IMR-90 (cell line): ENCODE data around the gene CRYZL1. TPM values are rescaled to one million over a fixed set of nuclear protein-coding genes. Genes with fewer than 3 reads are reported as not detected.
"Not testable (repeated sequence)": the region's sequence is repeated elsewhere in the genome, so short reads cannot be mapped to it uniquely, and the experiment has no call there.

Source experiments
- ATAC-seq: fragments of 200-7000 bp; cut with Tn5 transposase; 2 replicates; pipeline ENCODE4 v1.9.1; 2020; ENCODE audit warnings: low read depth, mild to moderate bottlenecking, moderate library complexity
- BruUV-seq: library from RNA; stranded (reverse); fragments of 400-500 nt; replicated peaks from 2 replicates; lab custom pipeline; 2021; lab: Mats Ljungman, UMichigan
- CTCF ChIA-PET: fragments of 300-600 bp; formaldehyde crosslinking; extraction: SDS; loops from one replicate; lab custom pipeline; 2021; ENCODE audit warnings: antibody characterized with exemption; lab: Yijun Ruan, JAX
- POLR2A ChIA-PET: fragments of 300-600 bp; sonication (Branson Sonifier 250); formaldehyde crosslinking; loops from one replicate; lab custom pipeline; 2022; ENCODE audit warnings: antibody characterized with exemption; ENCODE audit not compliant: unreplicated experiment; lab: Charles Lee
- DNase-seq: peaks from one replicate; pipeline ENCODE4 v3.0.0; 2013
- H2AFZ ChIP-seq: replicated peaks from 2 replicates; pipeline ENCODE3; 2013; ENCODE audit warnings: low read length, mild to moderate bottlenecking; ENCODE audit not compliant: poor library complexity
- H2AK5ac ChIP-seq: 2 replicates; pipeline ENCODE4 v1.6.1; 2013; ENCODE audit warnings: low read depth, low read length, inconsistent platforms
- H2AK9ac ChIP-seq: replicated peaks from 2 replicates; pipeline ENCODE3; 2013; ENCODE audit warnings: mild to moderate bottlenecking, low read depth, low read length, moderate library complexity; ENCODE audit not compliant: poor library complexity
- H2BK120ac ChIP-seq: 2 replicates; pipeline ENCODE4 v1.6.1; 2013; ENCODE audit warnings: low read depth, low read length, inconsistent platforms
- H2BK15ac ChIP-seq: 3 replicates; pipeline ENCODE4 v1.6.1; 2013; ENCODE audit warnings: low read depth, low read length, inconsistent platforms
- H2BK20ac ChIP-seq: 2 replicates; pipeline ENCODE4 v1.6.1; 2013; ENCODE audit warnings: low read depth, mild to moderate bottlenecking, inconsistent platforms, low read length, moderate library complexity
- H2BK5ac ChIP-seq: 2 replicates; pipeline ENCODE4 v1.6.1; 2013; ENCODE audit warnings: mild to moderate bottlenecking, low read depth, low read length, inconsistent platforms; ENCODE audit not compliant: poor library complexity, severe bottlenecking
- H3K14ac ChIP-seq: replicated peaks from 2 replicates; pipeline ENCODE4 v1.6.1; 2013; ENCODE audit warnings: low read depth, low read length, inconsistent platforms
- H3K18ac ChIP-seq: 2 replicates; pipeline ENCODE4 v1.6.1; 2013; ENCODE audit warnings: low read depth, low read length, control low read depth
- H3K23ac ChIP-seq: 2 replicates; pipeline ENCODE4 v1.6.1; 2013; ENCODE audit warnings: low read depth, low read length, inconsistent platforms
- H3K27ac ChIP-seq: 2 replicates; pipeline ENCODE4 v1.5.1; 2013; ENCODE audit warnings: mild to moderate bottlenecking, control low read depth, low read length; ENCODE audit not compliant: insufficient read depth
- H3K27me3 ChIP-seq: 2 replicates; pipeline ENCODE4 v1.6.1; 2013; ENCODE audit warnings: low read length; ENCODE audit not compliant: control insufficient read depth, insufficient read depth
- H3K36me3 ChIP-seq: 2 replicates; pipeline ENCODE4 v1.6.1; 2013; ENCODE audit warnings: low read length, mixed read lengths; ENCODE audit not compliant: control insufficient read depth, insufficient read depth
- H3K4ac ChIP-seq: 2 replicates; pipeline ENCODE4 v1.6.1; 2013; ENCODE audit warnings: low read depth, low read length, inconsistent platforms
- H3K4me1 ChIP-seq: 2 replicates; pipeline ENCODE4 v1.6.1; 2013; ENCODE audit warnings: low read length, mixed read lengths; ENCODE audit not compliant: control insufficient read depth, insufficient read depth
- H3K4me2 ChIP-seq: 2 replicates; pipeline ENCODE4 v1.6.1; 2013; ENCODE audit warnings: low read depth, mild to moderate bottlenecking, control low read depth, low read length, moderate library complexity
- H3K4me3 ChIP-seq: 2 replicates; pipeline ENCODE4 v1.5.1; 2013; ENCODE audit warnings: low read depth, mild to moderate bottlenecking, control low read depth, low read length, moderate library complexity; ENCODE audit not compliant: insufficient read depth
- H3K56ac ChIP-seq: 2 replicates; pipeline ENCODE4 v1.6.1; 2013; ENCODE audit warnings: low read length, inconsistent platforms; ENCODE audit not compliant: insufficient read depth; ENCODE audit errors: extremely low read depth
- H3K79me1 ChIP-seq, 2 experiments: 2 replicates each; pipeline ENCODE4 v1.6.1; 2013; ENCODE audit warnings: low read length in 2 of 2, inconsistent platforms in 1 of 2, low read depth in 1 of 2
- H3K9ac ChIP-seq: 2 replicates; pipeline ENCODE4 v1.6.1; 2013; ENCODE audit warnings: low read depth, low read length, control low read depth
- H3K9me1 ChIP-seq: 2 replicates; pipeline ENCODE4 v1.6.1; 2013; ENCODE audit warnings: low read length, inconsistent platforms; ENCODE audit not compliant: insufficient read depth
- H3K9me3 ChIP-seq: 2 replicates; pipeline ENCODE4 v1.6.1; 2013; ENCODE audit warnings: low read length; ENCODE audit not compliant: control insufficient read depth, insufficient read depth
- H4K20me1 ChIP-seq: 2 replicates; pipeline ENCODE4 v1.6.1; 2013; ENCODE audit warnings: low read length, inconsistent platforms; ENCODE audit not compliant: insufficient read depth
- H4K5ac ChIP-seq: 2 replicates; pipeline ENCODE4 v1.6.1; 2013; ENCODE audit warnings: mild to moderate bottlenecking, low read depth, low read length, control low read depth
- H4K8ac ChIP-seq, 2 experiments: 2 replicates each; pipeline ENCODE4 v1.6.1; 2013; ENCODE audit warnings: low read depth in 2 of 2, low read length in 2 of 2, control low read depth in 1 of 2, inconsistent platforms in 1 of 2
- H4K91ac ChIP-seq: 2 replicates; pipeline ENCODE4 v1.6.1; 2013; ENCODE audit warnings: low read depth, low read length, inconsistent platforms; ENCODE audit not compliant: insufficient read depth
- CEBPB ChIP-seq: IDR thresholded peaks from 2 replicates; pipeline ENCODE4 v1.6.1; 2012; ENCODE audit warnings: low read depth, low read length, improper control_type of control experiment
- WGBS, 2 experiments: methylation state at CpG; one replicate each; pipeline versions ENCODE4 v1.1.5 to v1.1.7; 2013; ENCODE audit warnings: missing lambda C conversion rate in 2 of 2; ENCODE audit not compliant: insufficient read length in 1 of 2; ENCODE audit errors: extremely low coverage in 2 of 2; 5-methylcytosine and 5-hydroxymethylcytosine counted together
- dilution Hi-C: fragments of 300-500 bp; cut with HindIII; formaldehyde crosslinking; loops from one replicate; pipeline ENCODE4 v1.14.3; 2018; ENCODE audit warnings: low sequenced_read_pairs; ENCODE audit not compliant: unreplicated experiment
- in situ Hi-C: fragments of 300-500 bp; cut with MboI; formaldehyde crosslinking; loops from 3 replicates; pipeline ENCODE4 v1.14.3; 2019; ENCODE audit warnings: low sequenced_read_pairs, inconsistent platforms, mixed read lengths
- intact Hi-C: fragments of 100-400 bp; cut with micrococcal nuclease; formaldehyde crosslinking; loops from 2 replicates; pipeline ENCODE4 v1.10.0; 2022
- polyA plus RNA-seq, 3 experiments: library from polyadenylated mRNA; depleted of rRNA; stranded (reverse); fragments of >200 nt; gene quantifications; 2 replicates each; pipeline ENCODE4 v1.2.3, GENCODE V29; 2012; ENCODE audit warnings: low replicate concordance in 1 of 3
- total RNA-seq: library from RNA; depleted of rRNA; stranded (reverse); fragments of >200 nt; gene quantifications from 2 replicates; pipeline ENCODE4 v1.2.3, GENCODE V29; 2012

Gene CRYZL1
- total and polyA plus RNA-seq, 2 of the 4 experiments (the other 2 are of a cell fraction) = 19.9 to 28.5 TPM

DNA sequence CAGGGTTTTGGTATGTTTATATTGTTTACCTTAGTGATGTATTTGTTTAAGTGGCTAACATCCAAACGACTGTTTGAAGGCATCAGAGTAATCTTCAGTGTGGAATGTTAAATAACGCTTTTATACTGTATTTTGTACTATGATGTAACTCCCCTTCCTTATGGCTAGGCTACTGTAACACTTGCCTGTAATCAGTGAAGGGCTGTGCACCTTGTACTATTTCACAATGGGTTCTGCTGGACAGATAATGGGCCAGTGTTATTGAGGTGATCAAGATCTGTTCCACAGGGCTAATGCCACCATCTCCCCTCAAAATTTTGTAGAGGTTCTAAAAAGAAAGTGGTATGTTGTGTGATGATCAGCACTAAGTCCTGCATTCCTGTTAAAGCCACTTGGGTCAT, 64.8 kb downstream of the CRYZL1 start:
- H3K56ac ChIP-seq, CTCF ChIA-PET, dilution Hi-C loops, H2BK20ac ChIP-seq, H4K91ac ChIP-seq, H3K4ac ChIP-seq, in situ Hi-C loops, H3K9me3 ChIP-seq, H4K8ac ChIP-seq, H2BK5ac ChIP-seq, H2BK15ac ChIP-seq, H3K14ac ChIP-seq, intact Hi-C loops, H3K4me3 ChIP-seq, H3K9me1 ChIP-seq, H2AK5ac ChIP-seq, H3K4me2 ChIP-seq, POLR2A ChIA-PET, H3K27ac ChIP-seq, H3K27me3 ChIP-seq, H3K18ac ChIP-seq, H3K9ac ChIP-seq, H3K4me1 ChIP-seq, H2BK120ac ChIP-seq, H2AFZ ChIP-seq, H3K23ac ChIP-seq, H2AK9ac ChIP-seq, H4K5ac ChIP-seq: not testable (repeated sequence)
- Histone ChIP-seq H3K79me1 (peaks cover 4 to 29% of the 10 kb centered on the region in 2 experiments; a peak in 3 of 4 replicates), H3K36me3 (peaks cover 35% of the 10 kb centered on the region), H4K20me1 (peaks cover 25% of the 10 kb centered on the region)
- ATAC-seq (peak; percentile 59), DNase-seq (peak; percentile 55)
- BruUV-seq = TSS peak; percentile 94
- no CpG with 5 or more reads among the region's 2 CpGs for WGBS, 2 experiments
- TF ChIP-seq CEBPB = peak; percentile 70
